HG02588 (cell line): ENCODE results near the gene CNTN2.

Experiments used
- ATAC-seq: cut with Tn5 transposase; IDR thresholded peaks from one replicate; pipeline ENCODE4 v1.9.1; 2021; ENCODE audit warnings: mild to moderate bottlenecking, moderate library complexity; ENCODE audit not compliant: unreplicated experiment

Gene CNTN2

GRCh38 chr1:205121660-205122488, 78.9 kb downstream of the CNTN2 start, which contains the start of gene RBBP5:
Gene RBBP5 (minus strand): TSS chr1:205121978. CDS start chr1:205121873, 105 bp downstream.
- peak; percentile 94 for ATAC-seq

GRCh38 chr1:205122489-205122882, 79.5 kb downstream of the CNTN2 start:
- ATAC-seq = peak; percentile 5

GRCh38 chr1:205124726-205125125, 81.7 kb downstream of the CNTN2 start:
- ATAC-seq = no peak

- ATAC-seq = no peak
Measured at GRCh38 chr1:205127646-205128045, 84.6 kb downstream of the CNTN2 start.
